GM12892 (cell line): ENCODE results near the gene EIF4A3.

Source experiments
- DNase-seq: peaks from one replicate; pipeline ENCODE4 v3.0.0; 2011; ENCODE audit not compliant: insufficient read length
- FAIRE-seq: peaks from 2 replicates; lab custom pipeline; 2011; peaks lifted over from hg19 to GRCh38; lab: Jason Lieb, UNC
- POLR2A ChIP-seq: IDR thresholded peaks from 2 replicates; pipeline ENCODE4 v1.6.1; 2011; ENCODE audit warnings: low read depth, low read length, control low read depth
- POLR2AphosphoS5 ChIP-seq: IDR thresholded peaks from 2 replicates; pipeline ENCODE4 v1.6.1; 2011; ENCODE audit warnings: low read depth, low read length, control low read depth
- TAF1 ChIP-seq: IDR thresholded peaks from 2 replicates; pipeline ENCODE4 v1.6.1; 2011; ENCODE audit warnings: low read depth, mild to moderate bottlenecking, control low read depth, low read length, borderline replicate concordance

Gene EIF4A3

GRCh38 chr17:80118601-80119270 lies 28.2 kb downstream of the EIF4A3 start:
- FAIRE-seq (no peak), DNase-seq (no peak)
- TF ChIP-seq POLR2AphosphoS5 (no peak), POLR2A (no peak), TAF1 (no peak)

DNA sequence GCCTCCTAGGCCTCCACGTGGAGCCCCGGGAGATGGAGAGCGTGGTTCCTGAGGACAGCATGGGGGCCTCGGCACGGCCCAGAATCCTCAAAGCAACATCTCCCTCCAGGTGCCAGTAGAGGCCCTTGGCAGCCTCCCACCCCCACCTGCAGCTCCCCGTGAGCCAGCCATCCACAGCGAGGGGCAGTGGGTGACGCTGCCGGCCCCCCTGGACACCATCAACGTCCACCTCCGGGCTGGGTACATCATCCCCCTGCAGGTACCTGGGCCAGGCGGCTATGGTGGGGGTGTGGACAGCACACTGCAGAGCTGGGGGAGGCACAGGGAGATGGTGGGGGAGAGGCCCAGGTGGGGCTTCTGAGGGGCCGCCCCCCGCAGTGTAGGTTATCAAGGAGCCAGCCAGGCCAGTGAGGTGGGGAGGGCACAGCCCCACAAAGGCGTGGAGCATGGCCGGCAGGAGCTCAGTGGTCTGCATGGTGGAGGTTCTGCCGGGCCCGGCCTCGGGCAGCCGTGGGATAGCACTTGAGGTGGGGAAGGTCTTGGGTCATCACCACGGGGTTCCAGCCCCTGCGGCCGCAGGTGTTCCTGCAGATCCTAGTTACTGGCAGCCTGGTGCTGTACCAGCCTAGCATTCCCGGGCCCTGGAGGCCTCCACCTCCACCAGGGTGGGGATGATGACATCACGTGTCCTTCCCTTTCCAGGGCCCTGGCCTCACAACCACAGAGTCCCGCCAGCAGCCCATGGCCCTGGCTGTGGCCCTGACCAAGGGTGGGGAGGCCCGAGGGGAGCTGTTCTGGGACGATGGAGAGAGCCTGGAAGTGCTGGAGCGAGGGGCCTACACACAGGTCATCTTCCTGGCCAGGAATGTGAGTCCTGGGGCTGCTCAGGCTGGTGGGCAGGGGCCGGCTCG lies 29.2 kb downstream of the EIF4A3 start:
- no peak for TF ChIP-seq POLR2A
- TF ChIP-seq TAF1, result no peak
- no peak for TF ChIP-seq POLR2AphosphoS5
- FAIRE-seq, result no peak
- no peak for DNase-seq

GRCh38 chr17:80116921-80117380 lies 30.0 kb downstream of the EIF4A3 start:
- no peak for DNase-seq
- FAIRE-seq, result no peak
- no peak for TF ChIP-seq TAF1

DNA sequence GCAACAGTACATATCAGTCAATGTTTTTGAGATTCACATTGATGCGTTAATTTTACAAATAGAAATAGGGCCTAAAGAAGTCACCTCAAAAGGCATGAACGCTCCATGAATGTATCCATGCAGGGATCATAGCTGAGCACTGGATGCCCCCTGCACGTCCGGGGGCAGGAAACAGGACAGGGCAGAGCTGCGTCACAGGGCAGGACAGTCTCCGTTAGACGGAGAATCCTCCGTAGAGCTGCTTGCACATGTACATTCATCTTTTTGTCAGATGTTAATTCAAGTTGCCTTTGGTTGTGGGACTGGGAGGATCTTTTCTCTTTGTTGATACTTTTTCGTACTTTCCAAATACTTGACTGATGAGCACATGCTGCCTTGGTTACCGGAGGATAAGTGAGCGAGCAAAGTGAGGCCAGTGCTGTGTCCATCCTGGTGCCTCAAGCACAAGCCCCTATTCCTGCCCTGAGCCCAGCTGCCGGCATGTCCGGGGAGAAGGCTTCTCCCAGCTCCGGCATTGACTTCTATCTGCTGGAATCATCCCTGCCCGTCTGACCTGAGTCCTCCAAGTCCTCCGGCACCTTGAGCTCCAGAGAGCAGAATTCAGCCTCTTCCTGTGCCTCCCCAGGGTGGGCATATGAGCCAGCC lies 30.5 kb downstream of the EIF4A3 start:
- FAIRE-seq, result no peak
- DNase-seq, result no peak
- no peak for TF ChIP-seq POLR2AphosphoS5
- TF ChIP-seq POLR2A, result no peak
- no peak for TF ChIP-seq TAF1

DNA sequence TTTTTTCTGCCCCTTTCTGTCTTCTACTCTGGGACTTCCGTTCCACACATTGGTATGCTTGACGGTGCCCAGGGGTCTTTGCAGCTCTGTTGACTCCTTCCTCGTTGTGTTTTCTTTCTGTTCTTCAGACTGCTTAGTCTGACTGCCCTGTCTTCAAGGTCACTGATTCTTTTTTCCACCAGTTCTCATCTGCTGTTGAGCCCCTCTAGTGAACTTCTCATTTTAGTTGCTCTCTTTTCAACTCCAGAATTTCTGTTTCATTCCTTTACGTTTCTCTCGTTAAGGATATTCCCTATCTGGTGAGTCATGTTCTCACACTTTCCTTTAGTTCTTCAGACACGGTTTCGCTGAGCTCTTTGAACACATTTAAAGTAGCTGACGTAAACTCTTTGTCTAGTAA lies 31.8 kb downstream of the EIF4A3 start:
- FAIRE-seq, result no peak
- DNase-seq, result no peak
- TF ChIP-seq POLR2AphosphoS5 (no peak), POLR2A (no peak), TAF1 (no peak)

DNA sequence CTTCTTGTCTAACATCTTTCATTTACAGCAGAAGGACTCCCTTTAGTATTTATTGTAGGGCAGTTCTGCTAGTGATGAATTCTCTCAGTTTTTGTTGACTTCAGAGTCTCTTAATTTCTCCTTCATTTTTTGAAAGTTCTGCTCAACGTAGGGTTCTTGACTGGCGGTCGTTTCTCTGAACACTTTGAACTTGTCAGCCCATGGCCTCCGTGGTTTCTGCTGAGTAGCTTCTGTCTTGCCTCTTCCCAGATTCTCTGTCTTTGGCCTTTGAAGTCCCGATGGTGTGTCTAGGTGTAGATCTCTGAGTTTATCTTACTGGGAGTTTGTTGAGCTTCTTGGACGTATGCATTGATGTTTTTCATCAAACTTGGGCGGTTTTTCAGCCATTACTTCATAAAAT lies 32.2 kb downstream of the EIF4A3 start:
- FAIRE-seq (no peak), DNase-seq (no peak)
- TF ChIP-seq TAF1 (no peak), POLR2A (no peak), POLR2AphosphoS5 (no peak)

GRCh38 chr17:80113033-80113484 lies 33.9 kb downstream of the EIF4A3 start:
- DNase-seq (no peak), FAIRE-seq (no peak)
- TF ChIP-seq TAF1 (no peak), POLR2AphosphoS5 (no peak), POLR2A (no peak)

DNA sequence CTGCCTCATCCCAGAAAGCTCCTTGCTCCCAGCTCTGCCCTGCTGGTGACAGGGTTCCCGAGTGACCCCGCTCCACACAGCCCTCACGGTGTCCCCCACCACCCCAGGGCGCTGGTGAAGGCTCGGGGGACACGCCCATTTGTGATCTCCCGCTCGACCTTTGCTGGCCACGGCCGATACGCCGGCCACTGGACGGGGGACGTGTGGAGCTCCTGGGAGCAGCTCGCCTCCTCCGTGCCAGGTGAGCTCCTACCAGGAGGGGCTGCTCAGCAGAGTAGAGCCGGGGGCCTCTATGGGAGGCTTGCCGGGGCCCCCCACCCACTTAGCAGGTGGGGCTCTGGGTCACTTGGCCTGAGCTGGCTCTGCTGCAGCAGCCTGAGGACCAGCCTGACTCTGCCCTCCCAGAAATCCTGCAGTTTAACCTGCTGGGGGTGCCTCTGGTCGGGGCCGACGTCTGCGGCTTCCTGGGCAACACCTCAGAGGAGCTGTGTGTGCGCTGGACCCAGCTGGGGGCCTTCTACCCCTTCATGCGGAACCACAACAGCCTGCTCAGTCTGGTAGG lies 34.4 kb downstream of the EIF4A3 start:
- no peak for DNase-seq
- TF ChIP-seq POLR2AphosphoS5 (no peak), POLR2A (no peak)
- FAIRE-seq, result no peak

- FAIRE-seq (no peak), DNase-seq (no peak)
- TF ChIP-seq POLR2AphosphoS5, result no peak
- no peak for TF ChIP-seq POLR2A
- TF ChIP-seq TAF1, result no peak
These were observed 35.0 kb downstream of the EIF4A3 start for GRCh38 chr17:80111702-80112470.

DNA sequence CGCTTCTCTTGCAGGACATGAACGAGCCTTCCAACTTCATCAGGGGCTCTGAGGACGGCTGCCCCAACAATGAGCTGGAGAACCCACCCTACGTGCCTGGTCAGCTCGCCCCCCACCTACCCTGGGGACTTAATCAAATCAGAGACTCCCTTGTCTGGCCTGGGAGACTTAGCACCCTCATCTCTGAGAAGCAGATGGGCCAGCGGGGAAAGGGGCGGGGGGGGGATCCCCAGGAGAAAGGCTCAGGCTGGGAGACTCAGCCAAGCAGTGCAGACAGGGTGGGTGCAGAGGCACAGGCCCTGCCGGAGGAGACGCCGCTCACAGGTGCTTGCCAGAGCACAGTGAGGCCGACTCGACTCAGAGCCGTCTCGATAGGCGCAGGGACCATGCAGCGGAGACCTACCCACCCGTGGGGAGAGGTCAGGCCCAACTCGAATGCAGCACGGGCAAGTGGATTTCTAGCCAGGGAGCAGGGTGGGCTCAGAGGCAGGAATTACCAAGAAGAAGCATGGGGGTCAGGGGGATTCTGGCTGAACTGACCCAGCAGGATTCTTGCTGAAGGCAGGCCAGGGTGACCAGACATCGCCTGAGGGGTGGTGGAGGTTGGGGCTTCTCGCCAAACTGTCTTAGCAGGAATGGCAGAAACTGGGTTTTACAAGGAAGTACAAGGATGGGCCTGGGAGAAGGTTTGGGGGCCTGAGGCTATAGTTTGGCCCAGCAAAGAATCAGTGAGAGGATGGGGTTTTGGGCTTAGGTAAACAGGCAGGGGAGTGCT lies 35.8 kb downstream of the EIF4A3 start:
- FAIRE-seq, result no peak
- TF ChIP-seq POLR2A (no peak), TAF1 (no peak), POLR2AphosphoS5 (no peak)

More for the DNA sequence above, 35.8 kb downstream of the EIF4A3 start:
- DNase-seq, result no peak
